ENCODE results near the gene HCLS1. TPM values are rescaled to one million over a fixed set of nuclear protein-coding genes. Genes with fewer than 3 reads are reported as not detected.

Gene HCLS1
- total and polyA plus RNA-seq, 9 of the 15 experiments (the other 6 are each of a cell fraction or from before 2014, with no cell fraction given), result 4.8 to 34.1 (median 22.0) TPM

DNA sequence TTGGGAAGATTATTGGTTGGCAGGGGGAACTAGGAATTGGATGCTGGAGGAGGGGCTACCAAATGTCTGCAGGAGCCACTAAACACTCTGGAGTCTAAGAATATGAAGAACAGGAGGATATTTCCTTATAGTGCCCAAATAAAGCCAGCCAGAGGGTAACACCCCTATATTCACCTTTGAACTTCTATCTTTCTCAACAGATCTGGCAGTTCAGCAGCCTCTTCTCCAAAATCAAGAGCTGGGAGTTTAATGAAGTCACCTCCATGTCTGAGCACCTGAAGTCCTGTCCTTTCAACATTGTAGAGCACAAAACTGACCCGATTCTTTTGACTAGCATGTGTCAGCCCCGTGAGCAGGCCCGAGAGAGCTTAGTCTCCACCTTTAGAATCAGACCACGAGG is 34.2 kb downstream of the HCLS1 start:
- DNase-seq (ENCODE audit: extremely low read depth in 1 of 4, low spot score in 3 of 4), result no peak
- no peaks in the 10 kb centered on the region; a peak in 1 of 5 replicates for H3K4me1 ChIP-seq (replicated peaks in 1 of 2; ENCODE audit: control insufficient read depth in 2 of 2, insufficient read depth in 2 of 2, low read length in 2 of 2)
- no peak overlapping the region for H3K9ac ChIP-seq (ENCODE audit: insufficient read depth in 1 of 2, low read depth in 2 of 2, low read length in 2 of 2)
- ChIA-PET POLR2A (interaction anchor here (0.7 kb wide), 2 partner anchors 17 to 23 kb away, joined by 3 read pairs; no protein-coding TSS in a partner anchor), CTCF (ENCODE audit: low intra/inter-chr PET ratio) (no interaction called here)
- H3K36me3 ChIP-seq (ENCODE audit: control insufficient read depth, insufficient read depth, low read length), result no peaks in the 10 kb centered on the region
- no peaks in the 10 kb centered on the region for H3K9me1 ChIP-seq (ENCODE audit: control insufficient read depth, insufficient read depth, low read length)
- no peaks in the 10 kb centered on the region for H3K9me3 ChIP-seq (replicated peaks; ENCODE audit: control insufficient read depth, insufficient read depth, low read depth, low read length)
- intact Hi-C loops (cut with micrococcal nuclease), result no loop called here
- no peak for FAIRE-seq
- in situ Hi-C loops (cut with MboI), result no loop called here
- H3K4me3 ChIP-seq, result no peak overlapping the region
- H3K27ac ChIP-seq (ENCODE audit: extremely low read depth, low read depth, low read length), result no peak overlapping the region
- no peak for ATAC-seq
- H3K27me3 ChIP-seq (ENCODE audit: control insufficient read depth in 2 of 2, insufficient read depth in 2 of 2, low read length in 2 of 2), result peaks cover 8 to 34% of the 10 kb centered on the region in 2 experiments; a peak in 4 of 5 replicates
- TF ChIP-seq MEF2D (tag; conservative IDR thresholded peaks at IDR 0.05; ENCODE audit: low read depth), result no peak
- no peak for TF ChIP-seq TSHZ1 (CRISPR knock-in tag; IDR thresholded peaks at IDR 0.05)
- TF ChIP-seq CC2D1A (IDR thresholded peaks at IDR 0.05), result no peak
- WGBS (ENCODE audit: insufficient coverage, low coverage, missing lambda C conversion rate), result 3% methylated on average over 4 of the region's 4 CpGs
- H2AFZ ChIP-seq (ENCODE audit: low read depth, low read length), result no peak overlapping the region
- H4K20me1 ChIP-seq (replicated peaks; ENCODE audit: control insufficient read depth, insufficient read depth, low read length), result no peaks in the 10 kb centered on the region
- H3K79me2 ChIP-seq (ENCODE audit: control insufficient read depth, insufficient read depth, low read length), result no peaks in the 10 kb centered on the region
- BruUV-seq (replicated peaks), result no TSS peak
- no peak overlapping the region for H3K4me2 ChIP-seq (ENCODE audit: insufficient read depth, low read length)
